Adipocyte (in vitro differentiated cells): ENCODE measurements around the gene PDE11A.

Source experiments
- DNase-seq: peaks from one replicate; pipeline ENCODE4 v3.0.0-alpha.2; 2015; ENCODE audit warnings: low read depth
- H3K27me3 ChIP-seq: replicated peaks from 2 replicates; pipeline ENCODE4 v1.7.0; 2013; ENCODE audit warnings: mild to moderate bottlenecking, low read length, moderate library complexity; ENCODE audit not compliant: control insufficient read depth, insufficient read depth
- H3K36me3 ChIP-seq: 2 replicates; pipeline ENCODE4 v1.7.0; 2013; ENCODE audit warnings: low read length, mild to moderate bottlenecking, moderate library complexity; ENCODE audit not compliant: control insufficient read depth, insufficient read depth, severe bottlenecking
- H3K4me1 ChIP-seq: 2 replicates; pipeline ENCODE4 v1.7.0; 2013; ENCODE audit warnings: mild to moderate bottlenecking, low read length, moderate library complexity; ENCODE audit not compliant: control insufficient read depth, insufficient read depth
- H3K4me3 ChIP-seq: 2 replicates; pipeline ENCODE4 v1.7.0; 2013; ENCODE audit warnings: mild to moderate bottlenecking, low read length, moderate library complexity
- H3K9ac ChIP-seq: 2 replicates; pipeline ENCODE4 v1.7.0; 2013; ENCODE audit warnings: mild to moderate bottlenecking, low read length, moderate library complexity
- H3K9me3 ChIP-seq: 2 replicates; pipeline ENCODE4 v1.7.0; 2013; ENCODE audit warnings: mild to moderate bottlenecking, low read length, moderate library complexity; ENCODE audit not compliant: control insufficient read depth

The PDE11A gene

DNA sequence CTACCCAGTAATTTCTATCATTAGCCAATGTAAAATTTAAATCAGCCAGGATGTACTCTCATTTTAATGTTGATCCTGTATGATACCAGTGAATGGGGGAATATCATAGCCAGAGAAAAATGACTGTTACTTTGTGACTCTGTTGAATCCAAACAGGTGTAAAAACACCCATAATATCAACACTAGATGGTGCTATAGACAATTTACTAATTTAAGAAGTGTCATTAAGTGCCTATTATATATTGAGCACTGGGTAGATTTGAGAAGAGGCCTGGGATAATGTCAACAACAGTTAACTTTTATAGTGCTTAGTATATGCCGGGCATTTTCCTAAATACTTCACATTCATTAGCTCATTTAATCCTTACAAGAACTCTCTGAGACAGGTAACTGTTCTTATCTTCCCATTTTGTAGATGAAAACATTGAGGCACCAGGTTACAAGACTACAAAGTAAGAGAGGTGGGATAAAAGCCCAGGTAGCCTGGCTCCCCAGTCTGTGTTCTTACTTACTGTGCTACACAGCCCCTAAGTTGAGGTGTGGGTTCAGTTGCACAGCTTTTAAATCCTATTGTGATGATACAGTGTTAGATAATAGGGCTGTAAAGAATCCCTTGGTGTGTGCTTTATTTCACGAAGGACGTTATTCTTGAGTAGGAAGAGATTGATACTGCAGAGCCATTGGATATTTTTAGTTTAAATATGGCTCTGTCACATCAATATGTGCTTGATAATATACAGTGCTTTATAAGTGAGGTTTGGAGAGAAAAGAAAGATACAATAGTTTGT, 354.6 kb downstream of the PDE11A start:
- Histone ChIP-seq H3K4me3 (no peak overlapping the region), H3K4me1 (no peaks in the 10 kb centered on the region), H3K27me3 (no peaks in the 10 kb centered on the region), H3K36me3 (no peaks in the 10 kb centered on the region), H3K9me3 (no peaks in the 10 kb centered on the region), H3K9ac (no peak overlapping the region)
- DNase-seq, result no peak

DNA sequence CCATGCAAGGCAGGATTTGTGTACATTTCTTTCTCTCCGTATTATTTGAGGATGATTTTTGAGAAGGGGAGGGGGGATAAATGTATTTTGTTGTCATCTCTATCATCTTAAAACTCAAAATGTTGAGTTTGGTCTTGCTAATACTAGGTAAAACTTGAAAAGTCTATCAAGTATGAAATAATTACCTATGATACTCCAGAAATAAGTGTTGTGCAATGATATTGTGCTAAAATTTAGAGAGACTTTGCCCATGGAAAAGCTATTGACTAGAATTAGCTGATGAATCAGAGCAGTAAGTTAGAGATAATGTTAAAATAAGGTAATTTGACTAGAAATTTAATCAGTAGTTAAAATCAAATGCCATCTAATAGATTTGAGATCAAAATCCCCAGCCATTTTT, 356.1 kb downstream of the PDE11A start:
- Histone ChIP-seq H3K4me1 (no peaks in the 10 kb centered on the region), H3K36me3 (no peaks in the 10 kb centered on the region), H3K9me3 (no peaks in the 10 kb centered on the region), H3K4me3 (no peak overlapping the region), H3K27me3 (no peaks in the 10 kb centered on the region), H3K9ac (no peak overlapping the region)
- no peak for DNase-seq

DNA sequence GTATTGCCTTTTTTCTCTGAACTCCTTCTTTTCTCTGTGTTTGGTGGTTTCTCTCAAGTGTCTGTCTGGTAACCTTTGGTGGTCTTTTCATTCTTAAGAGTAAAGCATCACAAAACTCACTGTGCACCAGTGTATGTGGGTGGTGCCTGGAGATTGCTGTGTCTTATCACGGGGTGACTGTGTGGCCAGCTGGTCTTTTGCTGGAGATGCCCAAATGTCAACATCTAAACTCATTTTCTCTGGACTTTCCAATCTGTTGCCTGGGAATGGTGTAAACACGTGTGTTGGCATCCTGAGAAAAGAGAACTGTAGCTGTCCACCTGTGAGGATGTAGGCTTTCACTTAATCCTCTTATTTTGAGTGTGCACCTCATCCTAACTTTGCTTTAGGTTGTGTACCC, 356.8 kb downstream of the PDE11A start:
- no peaks in the 10 kb centered on the region for H3K4me1 ChIP-seq
- H3K36me3 ChIP-seq, result no peaks in the 10 kb centered on the region
- H3K4me3 ChIP-seq, result no peak overlapping the region
- no peak for DNase-seq
- H3K9me3 ChIP-seq, result no peaks in the 10 kb centered on the region
- no peaks in the 10 kb centered on the region for H3K27me3 ChIP-seq
- H3K9ac ChIP-seq, result no peak overlapping the region

DNA sequence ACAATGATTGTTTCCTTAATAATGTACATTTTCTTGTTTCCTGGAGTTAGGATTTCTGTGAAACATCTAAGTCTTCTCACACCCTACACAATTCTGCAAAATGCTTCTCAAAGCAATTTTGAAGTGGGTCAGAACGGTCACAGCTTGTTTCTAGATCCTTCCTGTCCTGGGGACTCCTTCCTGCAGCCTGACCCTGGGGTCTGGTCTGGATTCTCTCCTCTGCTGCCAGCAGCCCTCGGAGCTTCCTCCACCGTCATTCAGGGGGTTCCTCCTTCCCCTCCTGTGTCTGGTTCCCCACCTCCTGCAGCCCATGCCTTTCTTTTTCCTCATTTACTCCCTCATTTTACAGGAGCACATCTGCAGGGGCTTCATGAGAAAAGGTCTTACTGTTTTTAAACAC, 357.9 kb downstream of the PDE11A start:
- DNase-seq, result no peak

DNA sequence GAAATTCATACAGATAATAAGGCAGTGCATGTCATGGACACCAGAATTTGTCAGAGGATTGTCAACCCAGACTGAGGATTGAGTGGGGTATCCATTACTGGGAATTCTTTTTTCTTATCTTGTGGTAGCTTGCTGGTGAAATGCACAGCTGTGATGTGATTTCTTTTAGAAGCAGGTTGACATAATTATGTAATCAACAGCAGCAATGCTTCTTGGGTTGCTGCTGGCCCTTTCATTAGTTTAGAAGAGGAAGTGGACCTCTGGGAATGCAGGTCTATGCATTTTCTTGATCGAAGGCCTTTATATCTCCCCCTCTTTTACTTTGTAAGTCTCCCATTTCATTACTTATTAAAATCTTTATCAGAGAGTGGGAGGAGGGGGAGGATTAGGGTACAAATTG, 360.1 kb downstream of the PDE11A start:
- Histone ChIP-seq H3K36me3 (no peaks in the 10 kb centered on the region), H3K27me3 (peaks cover 14% of the 10 kb centered on the region), H3K9ac (no peak overlapping the region), H3K4me1 (no peaks in the 10 kb centered on the region), H3K9me3 (no peaks in the 10 kb centered on the region), H3K4me3 (no peak overlapping the region)
- no peak for DNase-seq

More for the DNA sequence above, 357.9 kb downstream of the PDE11A start:
- Histone ChIP-seq H3K9me3 (no peaks in the 10 kb centered on the region), H3K4me1 (no peaks in the 10 kb centered on the region), H3K9ac (no peak overlapping the region), H3K36me3 (no peaks in the 10 kb centered on the region), H3K27me3 (no peaks in the 10 kb centered on the region), H3K4me3 (no peak overlapping the region)

DNA sequence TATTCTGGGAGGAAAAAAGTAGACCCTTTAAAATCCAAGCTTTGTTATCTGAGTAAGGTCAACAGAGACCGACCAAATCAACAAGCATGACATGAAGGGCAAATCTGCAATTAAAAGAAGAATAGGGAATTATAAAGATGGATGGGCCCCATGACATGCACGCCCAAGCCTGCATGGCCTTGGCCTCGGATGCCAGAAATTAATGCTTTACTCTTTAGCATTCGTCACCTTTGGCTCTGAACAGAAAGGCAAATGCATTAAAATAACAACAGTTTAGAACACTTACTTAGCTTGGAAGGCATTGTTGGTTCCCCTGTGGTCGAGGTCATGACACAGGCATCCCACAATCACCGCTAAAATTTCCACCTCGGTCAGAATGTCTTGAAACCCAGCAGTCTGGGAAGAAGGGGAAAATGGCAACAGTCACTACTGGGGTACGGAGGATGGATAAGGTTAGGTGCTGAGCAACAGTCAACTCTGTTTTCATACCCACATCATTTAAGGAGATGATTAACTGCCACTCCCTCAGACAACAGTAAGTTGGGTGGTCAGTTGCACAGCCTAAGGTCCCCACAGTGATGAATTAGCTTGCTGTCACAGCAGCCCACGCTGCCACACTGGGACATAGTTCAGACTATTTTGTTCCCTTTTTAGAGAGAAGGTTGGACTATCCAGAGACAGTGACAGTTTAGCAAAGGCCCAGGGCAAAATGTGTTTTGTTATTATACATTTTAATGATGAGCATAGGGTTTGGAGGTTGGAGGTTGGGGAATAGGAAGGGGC, 360.9 kb downstream of the PDE11A start:
- no peaks in the 10 kb centered on the region for H3K36me3 ChIP-seq
- H3K27me3 ChIP-seq, result peaks cover 21% of the 10 kb centered on the region
- H3K4me1 ChIP-seq, result no peaks in the 10 kb centered on the region
- H3K4me3 ChIP-seq, result no peak overlapping the region
- DNase-seq, result no peak
- no peaks in the 10 kb centered on the region for H3K9me3 ChIP-seq
- no peak overlapping the region for H3K9ac ChIP-seq

DNA sequence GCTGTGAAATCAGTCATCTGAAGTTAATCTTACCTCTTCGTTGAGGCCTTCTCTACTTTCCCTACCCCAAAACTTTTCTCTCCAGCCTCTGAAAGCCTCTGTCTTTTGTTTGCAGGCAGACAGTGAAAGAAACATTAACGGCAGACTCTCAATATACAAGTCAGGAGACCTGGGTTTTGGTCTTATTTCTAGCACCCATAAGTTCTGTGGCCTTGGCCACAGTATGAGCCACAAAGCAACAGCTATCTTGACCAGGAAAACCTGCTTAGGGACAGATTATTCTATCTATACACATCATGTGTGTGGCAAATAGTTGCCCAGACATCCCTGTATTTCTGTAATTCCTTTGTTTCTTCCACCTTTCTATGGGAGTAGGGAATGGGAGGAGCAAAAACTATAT, 361.7 kb downstream of the PDE11A start:
- no peaks in the 10 kb centered on the region for H3K9me3 ChIP-seq
- no peaks in the 10 kb centered on the region for H3K4me1 ChIP-seq
- peaks cover 24% of the 10 kb centered on the region for H3K27me3 ChIP-seq

DNA sequence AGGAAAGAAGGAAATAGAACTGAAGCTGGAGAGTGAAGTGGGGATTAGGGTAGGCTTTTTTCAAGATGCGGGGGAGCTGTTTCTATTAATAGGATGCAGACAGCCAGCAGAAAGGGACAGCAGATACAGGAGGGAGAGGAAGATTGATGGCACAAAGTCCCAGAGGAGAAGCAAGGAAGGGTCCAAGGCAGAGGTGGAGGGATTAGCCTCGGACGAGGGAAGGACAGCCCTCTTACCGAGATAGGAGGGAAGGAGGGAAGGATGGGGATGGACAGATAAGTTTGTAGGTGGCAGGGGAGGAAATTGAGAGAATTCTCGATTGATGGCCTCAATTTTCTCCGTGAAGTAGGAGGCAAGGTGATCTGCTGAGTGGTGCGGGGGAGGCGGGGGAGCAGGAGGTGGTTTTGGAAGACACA, 362.6 kb downstream of the PDE11A start:
- Histone ChIP-seq H3K9ac (no peak overlapping the region), H3K4me1 (no peaks in the 10 kb centered on the region), H3K36me3 (no peaks in the 10 kb centered on the region), H3K27me3 (peaks cover 28% of the 10 kb centered on the region), H3K9me3 (no peaks in the 10 kb centered on the region), H3K4me3 (no peak overlapping the region)
- DNase-seq, result no peak

More for the DNA sequence above, 361.7 kb downstream of the PDE11A start:
- no peaks in the 10 kb centered on the region for H3K36me3 ChIP-seq
- DNase-seq, result no peak
- no peak overlapping the region for H3K4me3 ChIP-seq
- no peak overlapping the region for H3K9ac ChIP-seq

DNA sequence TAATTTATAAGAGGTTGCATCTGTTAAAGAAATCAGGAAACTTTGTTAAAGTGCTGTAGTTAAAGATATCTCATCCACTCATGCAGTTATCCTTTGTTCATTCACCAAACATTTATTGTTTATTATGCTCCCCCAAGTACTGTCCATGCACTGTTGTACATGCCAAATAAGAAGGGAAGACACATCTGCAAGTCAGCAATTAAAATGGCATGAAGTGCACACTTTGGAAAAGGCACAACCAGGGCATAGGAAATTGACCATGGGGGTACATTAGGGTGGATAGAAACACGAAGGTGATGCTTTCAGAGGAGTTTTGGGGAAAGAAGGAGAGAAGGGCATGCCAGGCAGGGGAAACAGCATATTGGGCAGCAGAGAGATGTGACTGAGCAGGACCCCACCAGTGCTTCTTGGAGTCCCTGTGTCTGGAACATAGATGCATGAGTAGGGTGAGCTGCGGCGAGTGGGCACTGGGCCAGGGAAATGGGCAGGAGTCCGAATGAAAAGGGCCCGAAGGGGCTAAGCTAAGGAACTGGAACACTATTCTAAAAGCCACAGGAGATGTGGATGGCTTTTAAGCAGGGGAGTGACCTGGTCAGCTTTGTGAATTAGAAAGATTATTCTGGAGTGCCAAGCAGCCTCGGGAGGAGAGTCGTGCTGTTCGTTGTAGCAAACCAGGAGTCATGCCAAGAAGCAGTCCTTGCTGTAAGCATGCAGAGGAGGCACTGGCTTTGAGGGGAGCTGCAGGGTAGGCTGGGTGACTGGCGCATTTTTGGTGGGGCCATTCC, 363.7 kb downstream of the PDE11A start:
- H3K4me3 ChIP-seq, result no peak overlapping the region
- no peaks in the 10 kb centered on the region for H3K4me1 ChIP-seq
- H3K27me3 ChIP-seq, result peaks cover 28% of the 10 kb centered on the region
- no peak for DNase-seq
- H3K9ac ChIP-seq, result no peak overlapping the region
- no peaks in the 10 kb centered on the region for H3K36me3 ChIP-seq
- no peaks in the 10 kb centered on the region for H3K9me3 ChIP-seq

DNA sequence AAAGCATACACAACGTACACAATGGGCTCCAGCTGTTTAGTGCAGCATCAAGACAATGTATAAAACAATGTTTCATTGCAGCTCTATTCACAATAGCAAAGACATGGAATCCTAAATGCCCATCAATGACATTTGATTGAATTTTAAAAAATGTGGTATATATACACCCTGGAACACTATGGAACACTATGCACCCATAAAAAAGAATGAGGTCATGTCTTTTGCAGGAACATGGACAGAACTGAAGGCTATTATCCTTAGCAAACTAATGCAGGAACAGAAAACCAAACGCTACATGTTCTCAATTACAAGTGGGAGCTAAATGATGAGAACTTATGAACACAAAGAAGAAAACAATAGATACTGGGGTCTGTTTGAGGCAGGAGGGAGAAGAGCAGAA, 364.5 kb downstream of the PDE11A start:
- no peaks in the 10 kb centered on the region for H3K9me3 ChIP-seq
- H3K4me3 ChIP-seq, result no peak overlapping the region
- H3K9ac ChIP-seq, result no peak overlapping the region
- no peak for DNase-seq
- no peaks in the 10 kb centered on the region for H3K36me3 ChIP-seq
- H3K4me1 ChIP-seq, result no peaks in the 10 kb centered on the region
- peaks cover 28% of the 10 kb centered on the region for H3K27me3 ChIP-seq

DNA sequence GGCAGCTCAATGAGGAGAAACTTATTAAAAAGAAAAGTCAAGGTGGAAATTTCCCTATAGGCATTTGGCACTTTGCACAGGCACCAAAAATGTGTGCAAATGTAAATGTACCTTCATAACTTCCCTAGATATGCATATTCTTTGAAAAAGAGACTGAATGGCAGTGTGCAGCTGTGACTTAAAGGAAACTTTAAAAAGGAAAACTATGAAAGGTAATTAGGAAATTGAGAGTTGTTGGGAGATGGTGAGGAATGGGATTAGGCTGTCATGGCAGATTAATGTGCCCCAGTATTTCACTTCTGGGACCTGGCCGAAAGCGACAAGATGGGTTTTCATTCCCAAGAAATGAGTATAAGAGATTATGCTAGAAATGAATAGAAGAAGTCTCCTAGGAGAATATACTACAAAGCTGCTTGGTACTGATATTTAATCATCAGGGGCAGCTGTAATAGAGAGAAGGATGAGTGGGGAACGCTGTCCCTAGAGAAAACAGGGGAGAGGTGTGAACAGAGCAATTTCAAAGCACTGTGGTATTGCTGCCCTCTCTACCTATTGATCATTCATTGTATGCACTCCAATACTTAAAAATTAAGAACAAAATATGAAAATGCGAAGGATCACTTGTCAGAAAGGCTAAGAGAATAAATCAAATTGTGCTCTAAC, 366.9 kb downstream of the PDE11A start:
- DNase-seq, result no peak
- Histone ChIP-seq H3K36me3 (no peaks in the 10 kb centered on the region), H3K9ac (no peak overlapping the region), H3K4me3 (no peak overlapping the region), H3K4me1 (no peaks in the 10 kb centered on the region), H3K27me3 (peaks cover 28% of the 10 kb centered on the region), H3K9me3 (no peaks in the 10 kb centered on the region)
